GM12878 (cell line): ENCODE data around the gene THAP10. TPM values are rescaled to one million over a fixed set of nuclear protein-coding genes. Genes with fewer than 3 reads are reported as not detected.

Experiments
- PAX5 ChIP-seq: IDR thresholded peaks from 2 replicates; pipeline ENCODE4 v1.6.1; 2011; ENCODE audit warnings: low read depth, low read length, borderline replicate concordance
- PAX8 ChIP-seq: fragments of 450-650 bp; IDR thresholded peaks from 2 replicates; pipeline ENCODE4 v1.6.1; 2017; ENCODE audit warnings: mild to moderate bottlenecking, moderate library complexity
- TAF1 ChIP-seq: IDR thresholded peaks from 2 replicates; pipeline ENCODE4 v1.6.1; 2011; ENCODE audit warnings: mild to moderate bottlenecking, low read depth, low read length, borderline replicate concordance
- WRNIP1 ChIP-seq: IDR thresholded peaks from 2 replicates; pipeline ENCODE4 v1.6.1; 2011; ENCODE audit warnings: low read depth, low read length, improper control_type of control experiment, borderline replicate concordance
- polyA plus RNA-seq, 11 experiments: library from polyadenylated mRNA; depleted of rRNA in 4 of 11; unstranded in 6 of 11; stranded (reverse) in 5 of 11; fragments of >200 nt; fragmentation: Nextera tagmentation in 4 of 11; fragmentation: Illumina TruSeq in 1 of 11; extraction: Ambion mirVana in 4 of 11; extraction: Trizol in 1 of 11; gene quantifications; 1 replicate in 1 of 11; 2 replicates in 10 of 11; pipeline versions ENCODE4 v1.2.1 to v1.2.3, GENCODE V29; 2011 to 2016; ENCODE audit warnings: inconsistent platforms in 2 of 11, missing spikeins in 2 of 11, low read depth in 1 of 11
- total RNA-seq, 4 experiments: library from RNA; depleted of rRNA in 3 of 4; stranded (reverse); fragments of >200 nt in 3 of 4; fragmentation: Illumina TruSeq in 1 of 4; extraction: Trizol in 1 of 4; gene quantifications; 2 replicates each; pipeline versions ENCODE4 v1.2.1 to v1.2.3, GENCODE V29; 2013 to 2021
- TF ChIP-seq, protein P1 (sequence below): fragments of 150-350 bp; IDR thresholded peaks from 2 replicates; pipeline ENCODE4 v1.6.1; 2016; ENCODE audit warnings: low read depth, low read length
- TF ChIP-seq, protein P2 (sequence below): fragments of 450-650 bp; IDR thresholded peaks from 2 replicates; pipeline ENCODE4 v1.6.1; 2018; ENCODE audit warnings: mild to moderate bottlenecking, low read depth, moderate library complexity; ENCODE audit not compliant: partially characterized antibody
- TF ChIP-seq, protein P3 (sequence below): fragments of 450-650 bp; IDR thresholded peaks from 2 replicates; pipeline ENCODE4 v1.6.1; 2014; ENCODE audit warnings: mild to moderate bottlenecking

Gene THAP10
- total and polyA plus RNA-seq, 10 of the 15 experiments (the other 5 are each of a cell fraction or from before 2014, with no cell fraction given), result 0.35 to 5.2 (median 1.4) TPM

DNA sequence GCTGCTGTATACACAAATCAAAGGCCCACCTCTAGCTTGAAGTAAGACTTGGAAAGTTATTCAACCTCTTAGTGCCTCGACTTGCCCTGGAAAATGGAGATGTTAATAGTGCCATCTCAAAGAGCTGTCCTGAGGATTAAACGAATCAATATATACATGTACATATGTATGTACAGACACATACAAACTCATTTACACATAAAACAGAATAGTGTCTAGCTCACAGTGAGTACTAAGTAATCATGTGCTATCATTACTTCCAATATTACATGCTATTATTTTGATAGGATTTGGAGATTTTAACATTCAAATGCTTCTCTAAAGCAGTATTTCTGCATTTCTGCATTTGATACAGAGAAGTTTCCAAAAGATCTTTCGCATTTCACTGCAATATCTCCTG lies 58.8 kb downstream of the THAP10 start (continued):
- TF ChIP-seq, protein P1, sequence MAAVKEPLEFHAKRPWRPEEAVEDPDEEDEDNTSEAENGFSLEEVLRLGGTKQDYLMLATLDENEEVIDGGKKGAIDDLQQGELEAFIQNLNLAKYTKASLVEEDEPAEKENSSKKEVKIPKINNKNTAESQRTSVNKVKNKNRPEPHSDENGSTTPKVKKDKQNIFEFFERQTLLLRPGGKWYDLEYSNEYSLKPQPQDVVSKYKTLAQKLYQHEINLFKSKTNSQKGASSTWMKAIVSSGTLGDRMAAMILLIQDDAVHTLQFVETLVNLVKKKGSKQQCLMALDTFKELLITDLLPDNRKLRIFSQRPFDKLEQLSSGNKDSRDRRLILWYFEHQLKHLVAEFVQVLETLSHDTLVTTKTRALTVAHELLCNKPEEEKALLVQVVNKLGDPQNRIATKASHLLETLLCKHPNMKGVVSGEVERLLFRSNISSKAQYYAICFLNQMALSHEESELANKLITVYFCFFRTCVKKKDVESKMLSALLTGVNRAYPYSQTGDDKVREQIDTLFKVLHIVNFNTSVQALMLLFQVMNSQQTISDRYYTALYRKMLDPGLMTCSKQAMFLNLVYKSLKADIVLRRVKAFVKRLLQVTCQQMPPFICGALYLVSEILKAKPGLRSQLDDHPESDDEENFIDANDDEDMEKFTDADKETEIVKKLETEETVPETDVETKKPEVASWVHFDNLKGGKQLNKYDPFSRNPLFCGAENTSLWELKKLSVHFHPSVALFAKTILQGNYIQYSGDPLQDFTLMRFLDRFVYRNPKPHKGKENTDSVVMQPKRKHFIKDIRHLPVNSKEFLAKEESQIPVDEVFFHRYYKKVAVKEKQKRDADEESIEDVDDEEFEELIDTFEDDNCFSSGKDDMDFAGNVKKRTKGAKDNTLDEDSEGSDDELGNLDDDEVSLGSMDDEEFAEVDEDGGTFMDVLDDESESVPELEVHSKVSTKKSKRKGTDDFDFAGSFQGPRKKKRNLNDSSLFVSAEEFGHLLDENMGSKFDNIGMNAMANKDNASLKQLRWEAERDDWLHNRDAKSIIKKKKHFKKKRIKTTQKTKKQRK, result no peak
- TF ChIP-seq, protein P2, sequence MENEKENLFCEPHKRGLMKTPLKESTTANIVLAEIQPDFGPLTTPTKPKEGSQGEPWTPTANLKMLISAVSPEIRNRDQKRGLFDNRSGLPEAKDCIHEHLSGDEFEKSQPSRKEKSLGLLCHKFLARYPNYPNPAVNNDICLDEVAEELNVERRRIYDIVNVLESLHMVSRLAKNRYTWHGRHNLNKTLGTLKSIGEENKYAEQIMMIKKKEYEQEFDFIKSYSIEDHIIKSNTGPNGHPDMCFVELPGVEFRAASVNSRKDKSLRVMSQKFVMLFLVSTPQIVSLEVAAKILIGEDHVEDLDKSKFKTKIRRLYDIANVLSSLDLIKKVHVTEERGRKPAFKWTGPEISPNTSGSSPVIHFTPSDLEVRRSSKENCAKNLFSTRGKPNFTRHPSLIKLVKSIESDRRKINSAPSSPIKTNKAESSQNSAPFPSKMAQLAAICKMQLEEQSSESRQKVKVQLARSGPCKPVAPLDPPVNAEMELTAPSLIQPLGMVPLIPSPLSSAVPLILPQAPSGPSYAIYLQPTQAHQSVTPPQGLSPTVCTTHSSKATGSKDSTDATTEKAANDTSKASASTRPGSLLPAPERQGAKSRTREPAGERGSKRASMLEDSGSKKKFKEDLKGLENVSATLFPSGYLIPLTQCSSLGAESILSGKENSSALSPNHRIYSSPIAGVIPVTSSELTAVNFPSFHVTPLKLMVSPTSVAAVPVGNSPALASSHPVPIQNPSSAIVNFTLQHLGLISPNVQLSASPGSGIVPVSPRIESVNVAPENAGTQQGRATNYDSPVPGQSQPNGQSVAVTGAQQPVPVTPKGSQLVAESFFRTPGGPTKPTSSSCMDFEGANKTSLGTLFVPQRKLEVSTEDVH, result no peak
- TF ChIP-seq TAF1 (no peak), PAX5 (no peak), WRNIP1 (no peak), PAX8 (no peak)
- TF ChIP-seq, protein P3, sequence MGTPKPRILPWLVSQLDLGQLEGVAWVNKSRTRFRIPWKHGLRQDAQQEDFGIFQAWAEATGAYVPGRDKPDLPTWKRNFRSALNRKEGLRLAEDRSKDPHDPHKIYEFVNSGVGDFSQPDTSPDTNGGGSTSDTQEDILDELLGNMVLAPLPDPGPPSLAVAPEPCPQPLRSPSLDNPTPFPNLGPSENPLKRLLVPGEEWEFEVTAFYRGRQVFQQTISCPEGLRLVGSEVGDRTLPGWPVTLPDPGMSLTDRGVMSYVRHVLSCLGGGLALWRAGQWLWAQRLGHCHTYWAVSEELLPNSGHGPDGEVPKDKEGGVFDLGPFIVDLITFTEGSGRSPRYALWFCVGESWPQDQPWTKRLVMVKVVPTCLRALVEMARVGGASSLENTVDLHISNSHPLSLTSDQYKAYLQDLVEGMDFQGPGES, result no peak
- TF ChIP-seq, all 136 proteins: peak for 0
